NCI-H2107 treated with DMSO at 0.1 percent for 48 hours (cell line): Measurements from ENCODE around the gene EIF3A.

Experiments used
- DNase-seq: peaks from one replicate; lab custom pipeline; 2025; ENCODE audit not compliant: unreplicated experiment; lab: John Stamatoyannopoulos, UW

EIF3A gene

DNA sequence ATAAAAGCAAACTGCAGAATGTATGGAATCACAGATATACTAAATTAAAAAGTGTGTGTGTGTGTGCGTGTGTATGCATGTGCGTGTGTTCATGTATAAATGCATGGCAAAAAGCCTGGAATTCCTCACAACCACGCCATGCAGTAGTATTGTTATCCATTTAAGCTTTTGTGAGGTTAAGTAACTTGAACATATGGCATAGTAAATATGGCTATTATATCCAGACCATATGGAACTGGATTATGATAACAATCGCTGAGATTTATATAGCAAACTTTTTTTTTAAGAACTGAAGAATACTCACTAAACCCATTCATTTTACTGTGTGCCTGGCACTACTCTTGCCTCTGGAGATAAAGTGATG, 73.4 kb downstream of the EIF3A start:
- DNase-seq, result no peak

- DNase-seq, result no peak
These were observed 74.0 kb downstream of the EIF3A start for GRCh38 chr10:119006451-119007210.

DNA sequence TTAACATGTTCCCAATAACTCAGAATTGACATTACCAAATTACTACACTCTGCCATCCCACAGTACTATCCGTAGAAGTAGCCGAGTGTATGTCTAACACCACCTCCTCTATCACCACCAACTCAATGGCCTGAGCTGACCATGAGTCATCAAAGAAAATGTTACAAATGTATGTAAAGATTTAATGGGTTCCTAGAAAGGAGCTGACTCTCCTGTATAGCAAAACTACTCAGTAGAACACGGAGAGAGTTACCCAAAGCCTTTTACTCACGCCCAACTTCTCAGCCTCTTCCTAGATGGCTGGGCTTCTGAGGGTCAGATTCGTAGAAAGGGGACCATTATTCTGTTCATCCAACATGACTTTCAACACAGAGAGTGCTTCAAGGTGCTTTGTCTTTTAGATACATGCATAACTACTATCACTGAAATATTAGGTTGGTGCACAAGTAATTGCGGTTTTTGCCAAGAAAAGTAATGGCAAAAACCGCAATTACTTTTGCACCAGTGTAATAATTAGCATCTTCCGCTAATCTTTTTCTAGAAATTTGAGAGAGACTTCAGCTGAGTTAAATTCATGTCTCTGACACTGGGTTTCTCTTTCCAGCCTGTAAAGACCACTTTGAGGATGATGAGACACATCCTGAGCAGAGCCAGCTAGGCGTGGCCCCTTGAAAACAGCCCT, 75.1 kb downstream of the EIF3A start:
- no peak for DNase-seq

DNA sequence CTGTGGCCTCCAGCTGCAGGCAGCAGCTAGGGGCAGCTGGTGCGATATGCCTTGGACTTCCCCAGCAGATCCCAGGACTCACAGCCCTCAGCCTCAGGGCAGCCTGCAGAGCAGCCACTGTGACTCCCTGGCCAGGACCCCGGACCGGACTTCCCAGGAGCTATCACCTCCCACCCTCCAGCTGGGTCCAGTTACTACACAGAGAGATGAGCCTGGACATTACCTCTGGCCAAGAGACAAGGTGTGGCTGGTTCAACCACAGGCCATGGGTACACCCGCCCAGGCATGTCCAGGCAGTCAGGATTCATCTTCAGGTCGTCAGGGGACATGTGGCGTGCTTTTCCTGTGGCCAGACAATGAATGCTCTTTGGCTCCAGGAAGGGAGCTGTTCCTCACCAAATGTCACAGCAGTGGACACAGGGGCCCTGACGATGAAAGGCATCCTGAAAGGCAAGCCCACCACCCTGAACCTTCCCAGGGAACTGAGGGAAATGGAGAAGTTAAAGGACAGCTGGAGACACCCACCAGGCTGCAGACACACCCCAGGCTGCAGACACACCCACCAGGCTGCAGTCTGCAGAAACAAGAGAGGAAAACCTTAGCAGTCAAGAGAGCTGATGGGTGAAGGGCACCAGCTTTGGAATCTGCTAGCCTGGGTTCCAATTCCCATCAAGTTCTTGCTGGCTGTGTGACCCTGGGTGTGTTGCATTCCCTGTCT, 76.9 kb downstream of the EIF3A start:
- DNase-seq, result no peak

- no peak for DNase-seq
These were observed 78.7 kb downstream of the EIF3A start for GRCh38 chr10:119001717-119002500.

DNA sequence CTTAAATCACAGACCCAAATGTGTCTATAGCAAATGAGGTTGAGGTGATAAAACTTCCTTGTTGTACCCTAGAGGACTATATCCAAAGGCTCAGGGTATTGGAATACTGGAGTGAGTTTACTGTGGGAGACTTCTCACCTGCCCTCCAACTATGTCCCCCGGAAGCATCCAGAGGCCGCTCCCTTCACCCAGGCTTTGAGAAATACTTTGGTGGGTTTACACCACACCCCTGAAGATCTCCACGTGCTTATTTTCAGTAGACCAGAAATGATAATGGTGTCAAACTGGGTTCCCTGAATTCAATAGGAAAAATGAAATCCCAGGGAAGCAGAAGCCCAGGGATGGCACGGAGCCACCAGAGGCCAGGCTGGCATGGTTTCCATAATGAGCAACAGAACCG, 82.4 kb downstream of the EIF3A start:
- DNase-seq, result no peak

GRCh38 chr10:118997379-118997778, 83.2 kb downstream of the EIF3A start:
- no peak for DNase-seq

- no peak for DNase-seq
These were observed 84.9 kb downstream of the EIF3A start for GRCh38 chr10:118995739-118996138.

GRCh38 chr10:118994321-118994720, 86.3 kb downstream of the EIF3A start:
- DNase-seq, result no peak

DNA sequence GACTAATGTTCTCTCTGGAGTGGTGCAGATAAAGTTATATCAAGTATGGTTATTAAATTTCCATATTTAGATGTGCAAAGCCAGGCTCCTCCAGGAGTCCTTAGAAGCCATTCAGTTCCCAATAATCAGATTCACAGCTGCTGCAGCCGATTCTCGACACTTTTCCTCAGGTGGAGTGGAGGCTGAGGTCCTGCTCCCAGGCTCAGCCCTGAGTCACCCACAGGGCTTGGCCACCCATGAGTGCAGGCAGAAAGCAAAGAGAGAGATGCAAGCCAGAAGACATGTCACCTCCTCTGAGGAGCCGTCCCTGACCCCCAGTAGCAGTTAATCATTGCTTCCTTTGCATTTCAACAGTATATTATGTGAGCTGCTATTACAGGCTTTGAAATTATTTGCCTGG, 87.4 kb downstream of the EIF3A start:
- no peak for DNase-seq

- DNase-seq, result no peak
These were observed 88.1 kb downstream of the EIF3A start for GRCh38 chr10:118992496-118992895.

DNA sequence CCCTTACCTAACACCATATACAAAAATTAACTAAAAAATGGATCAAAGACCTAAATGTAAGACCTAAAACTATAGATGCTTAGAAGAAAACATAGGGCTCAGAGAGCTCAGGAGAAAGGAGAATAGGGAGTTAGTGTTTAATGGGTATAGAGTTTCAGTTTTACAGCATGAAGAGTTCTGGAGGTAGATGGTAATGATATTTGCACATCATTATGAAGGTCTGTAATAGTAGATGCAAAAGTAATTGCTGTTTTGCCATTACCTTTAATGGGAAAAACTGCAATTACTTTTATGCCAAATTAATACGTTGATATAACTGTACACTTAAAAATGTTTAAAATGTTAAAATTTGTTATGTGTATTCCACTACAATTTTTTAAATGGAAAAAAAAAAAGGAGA, 90.3 kb downstream of the EIF3A start:
- DNase-seq, result peak; percentile 16

GRCh38 chr10:118986815-118987790, 93.5 kb downstream of the EIF3A start:
- no peak for DNase-seq

GRCh38 chr10:118985576-118985975, 95.0 kb downstream of the EIF3A start:
- DNase-seq, result no peak
